Natural killer cell (primary cell): ENCODE data around the gene TBXT. TPM values are rescaled to one million over a fixed set of nuclear protein-coding genes. Genes with fewer than 3 reads are reported as not detected.
"Not testable (repeated sequence)": the region's sequence is repeated elsewhere in the genome, so short reads cannot be mapped to it uniquely, and the experiment has no call there.

Experiments used
- ATAC-seq, 3 donors: fragments of 150-1000 bp in 2 of 3; fragments of 200-7000 bp in 1 of 3; cut with Tn5 transposase; 1 replicate in 1 of 3; 2 replicates in 2 of 3; pipeline ENCODE4 v1.10.0; 2021; ENCODE audit warnings: mild to moderate bottlenecking in 2 of 3, moderate library complexity in 2 of 3
- DNase-seq, 2 donors: peaks; one replicate each; pipeline versions ENCODE4 v3.0.0 to v3.0.0-alpha.2; 2013 to 2021; ENCODE audit warnings: mixed read lengths in 1 of 2
- H3K27ac ChIP-seq: one replicate; pipeline ENCODE4 v1.5.1; 2013; ENCODE audit warnings: mild to moderate bottlenecking, low read length
- H3K27me3 ChIP-seq: one replicate; pipeline ENCODE4 v1.6.1; 2013; ENCODE audit warnings: low read length; ENCODE audit not compliant: control insufficient read depth, insufficient read depth
- H3K36me3 ChIP-seq: one replicate; pipeline ENCODE4 v1.6.1; 2013; ENCODE audit warnings: low read length; ENCODE audit not compliant: control insufficient read depth, insufficient read depth
- H3K4me1 ChIP-seq: one replicate; pipeline ENCODE4 v1.6.1; 2013; ENCODE audit warnings: low read length; ENCODE audit not compliant: control insufficient read depth, insufficient read depth
- H3K4me3 ChIP-seq: one replicate; pipeline ENCODE4 v1.5.1; 2013; ENCODE audit warnings: low read length
- H3K9me3 ChIP-seq: one replicate; pipeline ENCODE4 v1.6.1; 2013; ENCODE audit warnings: low read length; ENCODE audit not compliant: control insufficient read depth, insufficient read depth
- H3K27ac Mint-ChIP-seq, 2 donors: one replicate each; pipeline ENCODE4 v1.8.0; 2022; ENCODE audit warnings: mild to moderate bottlenecking in 2 of 2, mixed read lengths in 2 of 2, moderate library complexity in 1 of 2
- H3K27me3 Mint-ChIP-seq, 2 donors: one replicate each; pipeline ENCODE4 v1.8.0; 2022; ENCODE audit warnings: low read depth in 2 of 2, mixed read lengths in 2 of 2
- H3K36me3 Mint-ChIP-seq: one replicate; pipeline ENCODE4 v1.8.0; 2022; ENCODE audit warnings: mixed read lengths
- H3K4me1 Mint-ChIP-seq, 2 donors: one replicate each; pipeline ENCODE4 v1.8.0; 2022; ENCODE audit warnings: mixed read lengths in 2 of 2
- H3K4me3 Mint-ChIP-seq: one replicate; pipeline ENCODE4 v1.8.0; 2022; ENCODE audit warnings: mild to moderate bottlenecking, moderate library complexity, mixed read lengths
- H3K9me3 Mint-ChIP-seq, 2 donors: one replicate each; pipeline ENCODE4 v1.8.0; 2022; ENCODE audit warnings: mixed read lengths in 2 of 2
- CTCF ChIP-seq: fragments of 200-600 bp; IDR thresholded peaks from one replicate; pipeline ENCODE4 v1.8.0; 2022; ENCODE audit warnings: antibody characterized with exemption
- WGBS: methylation state at CpG from one replicate; pipeline ENCODE4 v1.1.7; 2013; ENCODE audit warnings: missing lambda C conversion rate; ENCODE audit not compliant: insufficient coverage; 5-methylcytosine and 5-hydroxymethylcytosine counted together
- intact Hi-C: fragments of 100-400 bp; cut with micrococcal nuclease; formaldehyde crosslinking; loops from one replicate; pipeline ENCODE4 v1.14.2; 2022
- total RNA-seq, 4 donors: library from RNA; stranded (reverse); fragments of 120-200 nt in 1 of 4; gene quantifications; one replicate each; pipeline versions ENCODE4 v1.2.3 to v1.2.4, GENCODE V29; 2013 to 2022

The TBXT gene
- total RNA-seq, 3 donors from 2014 or later (not counting 1 experiment from before 2014, with no cell fraction given) = not detected

GRCh38 chr6:166192136-166192535 lies 24.5 kb upstream of the TBXT start:
- no peak overlapping the region for H3K4me3 Mint-ChIP-seq
- H3K27ac ChIP-seq = no peak overlapping the region
- DNase-seq = no peak
- WGBS = 92% methylated on average over 10 of the region's 10 CpGs
- H3K4me1 ChIP-seq = peaks cover 9% of the 10 kb centered on the region
- H3K27ac Mint-ChIP-seq = no peak overlapping the region
- intact Hi-C loops = no loop called here
- no peak overlapping the region for H3K4me3 ChIP-seq
- ATAC-seq = no peak
- TF ChIP-seq CTCF = no peak
- peaks cover 8 to 15% of the 10 kb centered on the region in 2 donors for H3K27me3 Mint-ChIP-seq
- H3K9me3 Mint-ChIP-seq = no peaks in the 10 kb centered on the region
- H3K36me3 ChIP-seq = no peaks in the 10 kb centered on the region
- H3K4me1 Mint-ChIP-seq = no peaks in the 10 kb centered on the region
- no peaks in the 10 kb centered on the region for H3K36me3 Mint-ChIP-seq
- H3K27me3 ChIP-seq = no peaks in the 10 kb centered on the region
- no peaks in the 10 kb centered on the region for H3K9me3 ChIP-seq

- no peak overlapping the region for H3K27ac ChIP-seq
- intact Hi-C loops = no loop called here
- DNase-seq = no peak
- Mint-ChIP-seq H3K4me1 (no peaks in the 10 kb centered on the region), H3K36me3 (no peaks in the 10 kb centered on the region), H3K4me3 (no peak overlapping the region), H3K9me3 (no peaks in the 10 kb centered on the region), H3K27me3 (peaks cover 16 to 27% of the 10 kb centered on the region in 2 donors), H3K27ac (no peak overlapping the region)
- peaks cover 2% of the 10 kb centered on the region for H3K27me3 ChIP-seq
- H3K4me1 ChIP-seq = no peaks in the 10 kb centered on the region
- no peak for ATAC-seq
- no peak for TF ChIP-seq CTCF
- no peak overlapping the region for H3K4me3 ChIP-seq
- H3K36me3 ChIP-seq = no peaks in the 10 kb centered on the region
- H3K9me3 ChIP-seq = no peaks in the 10 kb centered on the region
- 59% methylated on average over 6 of the region's 6 CpGs for WGBS
Measured at GRCh38 chr6:166179704-166180103, 12.1 kb upstream of the TBXT start.

- no peak overlapping the region for H3K27ac Mint-ChIP-seq
- no peak for ATAC-seq
Measured at GRCh38 chr6:166176106-166176505, 8.5 kb upstream of the TBXT start.

GRCh38 chr6:166175093-166175492 lies 7.4 kb upstream of the TBXT start:
- H3K27ac ChIP-seq, intact Hi-C loops, H3K36me3 Mint-ChIP-seq, H3K4me3 Mint-ChIP-seq, H3K9me3 ChIP-seq, H3K4me1 Mint-ChIP-seq, H3K27me3 ChIP-seq, H3K9me3 Mint-ChIP-seq, ATAC-seq, DNase-seq, H3K4me3 ChIP-seq, H3K36me3 ChIP-seq, H3K27ac Mint-ChIP-seq: not testable (repeated sequence)
- peaks cover 14% of the 10 kb centered on the region for H3K4me1 ChIP-seq
- WGBS = 67% methylated on average over 1 of the region's 3 CpGs
- peaks cover 12 to 14% of the 10 kb centered on the region in 2 donors for H3K27me3 Mint-ChIP-seq

More at GRCh38 chr6:166176106-166176505, 8.5 kb upstream of the TBXT start:
- Histone ChIP-seq H3K4me1 (peaks cover 14% of the 10 kb centered on the region), H3K27me3 (peaks cover 2% of the 10 kb centered on the region), H3K36me3 (no peaks in the 10 kb centered on the region), H3K27ac (no peak overlapping the region), H3K4me3 (no peak overlapping the region), H3K9me3 (no peaks in the 10 kb centered on the region)
- no peaks in the 10 kb centered on the region for H3K4me1 Mint-ChIP-seq
- H3K36me3 Mint-ChIP-seq = no peaks in the 10 kb centered on the region
- H3K27me3 Mint-ChIP-seq = peaks cover 9 to 13% of the 10 kb centered on the region in 2 donors
- no peaks in the 10 kb centered on the region for H3K9me3 Mint-ChIP-seq
- no peak for TF ChIP-seq CTCF
- no peak overlapping the region for H3K4me3 Mint-ChIP-seq
- intact Hi-C loops = no loop called here
- no peak for DNase-seq
- 77% methylated on average over 2 of the region's 2 CpGs for WGBS
